ENCODE data around the gene MTA3.

The MTA3 gene

GRCh38 chr2:42659609-42660008 is 91.2 kb downstream of the MTA3 start:
- no peak for DNase-seq (ENCODE audit: low read depth, low spot score)

GRCh38 chr2:42663106-42663780 is 94.8 kb downstream of the MTA3 start:
- DNase-seq (ENCODE audit: low read depth, low spot score) = peak; percentile 8

GRCh38 chr2:42663828-42664227 is 95.4 kb downstream of the MTA3 start:
- DNase-seq (ENCODE audit: low read depth, low spot score) = no peak

GRCh38 chr2:42673989-42674579 is 105.7 kb downstream of the MTA3 start:
- DNase-seq (ENCODE audit: low read depth, low spot score) = no peak

GRCh38 chr2:42675815-42676214 is 107.4 kb downstream of the MTA3 start:
- no peak for DNase-seq (ENCODE audit: low read depth, low spot score)

DNA sequence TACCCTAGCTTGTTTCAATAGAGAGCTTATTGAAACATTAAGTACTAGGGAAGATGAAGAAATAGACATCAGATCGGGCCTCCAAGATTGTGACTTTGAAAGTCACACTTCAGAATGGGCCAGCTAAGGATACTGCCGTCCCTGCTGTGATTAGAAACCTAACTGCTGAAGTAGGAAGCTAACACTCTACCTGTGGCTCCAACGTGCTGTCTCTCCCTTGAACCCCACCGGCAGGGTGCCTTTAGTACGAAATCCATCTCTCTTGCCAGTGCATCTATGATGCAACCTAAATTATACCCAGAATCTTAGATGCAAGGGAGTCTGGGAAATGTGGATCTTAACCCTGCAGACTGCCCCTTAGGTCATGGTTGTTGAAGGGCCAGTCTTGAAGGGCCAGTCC is 116.9 kb downstream of the MTA3 start:
- no peak for DNase-seq (ENCODE audit: low read depth, low spot score)

- no peak for DNase-seq (ENCODE audit: low read depth, low spot score)
Measured at GRCh38 chr2:42693013-42693615, 124.7 kb downstream of the MTA3 start.

DNA sequence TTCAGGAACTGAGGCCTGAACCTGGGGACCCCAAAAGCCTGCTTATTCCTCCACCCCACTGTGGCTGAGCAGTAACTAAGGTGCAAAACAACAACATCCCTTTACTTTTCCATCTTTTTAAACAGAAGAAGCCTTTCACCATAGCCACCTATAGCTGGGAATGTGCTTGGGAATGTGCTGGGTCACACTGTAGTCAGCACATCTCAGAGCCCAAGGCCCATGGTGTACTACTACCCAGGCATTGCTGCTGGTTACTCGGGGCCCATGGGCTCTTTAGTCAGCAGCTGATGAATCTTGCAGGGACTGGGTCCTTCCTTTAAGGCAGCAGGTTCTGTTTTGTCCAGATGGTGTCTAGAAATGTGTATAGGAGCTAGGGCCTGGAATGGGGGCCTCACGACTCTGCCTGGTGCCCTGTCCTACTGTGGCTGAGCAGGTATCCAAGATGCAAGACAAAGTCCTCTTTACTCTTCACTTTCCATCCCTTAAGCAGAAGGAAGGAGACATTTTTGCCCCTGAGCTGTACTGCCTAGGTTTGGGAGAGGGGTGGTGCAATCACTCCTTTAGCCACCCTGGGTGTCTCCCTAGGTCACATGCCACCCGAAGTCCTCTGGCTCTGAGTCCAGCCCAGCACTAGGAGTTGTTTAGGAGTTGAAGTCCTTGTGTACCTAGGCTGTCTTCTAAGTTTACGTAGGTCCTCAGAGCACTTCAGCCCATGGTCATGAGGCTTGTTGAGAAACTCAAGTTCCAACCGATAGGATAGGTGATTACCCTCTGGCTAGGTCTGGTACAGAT is 125.5 kb downstream of the MTA3 start:
- DNase-seq (ENCODE audit: low read depth, low spot score) = no peak

- no peak for DNase-seq (ENCODE audit: low read depth, low spot score)
Measured at GRCh38 chr2:42696987-42697386, 128.6 kb downstream of the MTA3 start.

DNA sequence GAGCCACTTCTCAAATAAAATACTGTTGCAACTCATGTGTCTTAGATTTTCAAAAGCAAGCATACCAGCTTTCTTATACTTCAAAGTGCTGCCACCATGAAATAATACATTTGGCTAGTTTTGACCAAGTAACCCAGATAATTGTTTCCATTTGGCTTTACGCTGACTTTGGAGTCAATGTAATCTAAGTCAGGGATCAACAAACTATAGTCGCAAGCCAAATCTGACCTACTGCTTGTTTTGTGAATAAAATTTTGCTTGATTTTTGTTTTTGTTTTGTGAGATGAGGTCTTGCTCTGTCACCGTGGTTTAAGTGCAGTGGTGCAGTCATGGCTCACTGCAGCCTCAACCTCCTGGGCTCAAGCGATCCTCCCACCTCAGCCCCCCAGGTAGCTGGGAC is 130.5 kb downstream of the MTA3 start:
- no peak for DNase-seq (ENCODE audit: low read depth, low spot score)

- no peak for DNase-seq (ENCODE audit: low read depth, low spot score)
Measured at GRCh38 chr2:42706836-42707235, 138.4 kb downstream of the MTA3 start.

DNA sequence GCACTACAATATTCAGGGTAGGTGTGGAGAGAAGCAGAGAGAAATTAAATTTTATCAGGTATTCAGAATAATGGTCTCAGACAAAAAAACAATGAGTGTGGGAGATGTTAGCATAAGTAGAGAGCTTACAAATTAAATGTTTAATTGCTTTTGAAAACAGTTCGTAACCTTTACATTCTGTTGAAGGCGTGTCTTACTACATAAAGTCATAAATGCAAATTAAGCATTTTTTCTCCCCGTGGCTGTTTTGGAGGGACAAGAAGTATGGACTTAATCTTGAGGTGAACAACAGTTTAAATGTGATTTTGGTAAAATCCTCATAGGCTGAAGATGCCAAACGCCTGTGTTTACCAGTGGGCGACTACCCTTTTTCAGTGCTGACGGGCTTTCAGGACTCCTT is 139.7 kb downstream of the MTA3 start:
- DNase-seq (ENCODE audit: low read depth, low spot score) = no peak

- no peak for DNase-seq (ENCODE audit: low read depth, low spot score)
Measured at GRCh38 chr2:42711896-42712295, 143.5 kb downstream of the MTA3 start.

DNA sequence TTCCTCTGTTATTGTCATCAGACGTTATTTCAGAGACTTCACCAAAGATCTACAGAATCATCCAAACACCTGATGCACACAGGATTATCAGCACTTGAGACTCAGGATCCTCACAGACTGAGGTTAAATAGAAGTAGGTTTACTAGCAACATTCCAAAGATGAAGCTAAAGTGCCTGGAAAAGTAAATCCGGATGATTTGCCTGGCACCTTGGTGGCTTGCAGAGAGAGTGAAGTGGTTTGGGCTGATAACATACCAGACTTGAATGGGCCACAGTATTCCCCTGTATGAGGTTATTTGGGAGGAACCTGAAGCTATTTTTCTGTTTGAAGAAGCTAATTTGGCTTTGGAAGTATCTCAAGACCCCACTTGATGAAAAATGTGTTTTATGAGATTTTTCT is 144.5 kb downstream of the MTA3 start:
- no peak for DNase-seq (ENCODE audit: low read depth, low spot score)

- no peak for DNase-seq (ENCODE audit: low read depth, low spot score)
Measured at GRCh38 chr2:42713920-42714319, 145.5 kb downstream of the MTA3 start.

DNA sequence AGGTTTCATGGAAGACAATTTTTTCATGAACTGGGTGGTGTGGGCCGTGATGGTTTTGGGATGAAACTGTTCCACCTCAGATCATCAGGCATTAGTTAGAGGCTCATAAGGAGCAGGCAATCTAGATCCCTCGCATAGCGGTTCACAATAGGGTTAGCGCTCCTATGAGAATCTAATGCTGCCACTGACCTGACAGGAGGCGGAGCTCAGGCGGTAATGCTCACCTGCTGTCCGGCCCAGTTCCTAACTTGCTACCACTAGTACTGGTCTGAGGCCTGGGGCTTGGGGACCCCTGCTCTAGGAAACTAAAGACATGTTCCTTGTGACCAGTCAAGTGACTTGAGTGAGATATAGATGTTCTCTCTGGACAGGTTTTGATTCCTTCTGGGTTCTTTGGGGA is 146.3 kb downstream of the MTA3 start:
- DNase-seq (ENCODE audit: low read depth, low spot score) = no peak

GRCh38 chr2:42721898-42722297 is 153.5 kb downstream of the MTA3 start:
- no peak for DNase-seq (ENCODE audit: low read depth, low spot score)

DNA sequence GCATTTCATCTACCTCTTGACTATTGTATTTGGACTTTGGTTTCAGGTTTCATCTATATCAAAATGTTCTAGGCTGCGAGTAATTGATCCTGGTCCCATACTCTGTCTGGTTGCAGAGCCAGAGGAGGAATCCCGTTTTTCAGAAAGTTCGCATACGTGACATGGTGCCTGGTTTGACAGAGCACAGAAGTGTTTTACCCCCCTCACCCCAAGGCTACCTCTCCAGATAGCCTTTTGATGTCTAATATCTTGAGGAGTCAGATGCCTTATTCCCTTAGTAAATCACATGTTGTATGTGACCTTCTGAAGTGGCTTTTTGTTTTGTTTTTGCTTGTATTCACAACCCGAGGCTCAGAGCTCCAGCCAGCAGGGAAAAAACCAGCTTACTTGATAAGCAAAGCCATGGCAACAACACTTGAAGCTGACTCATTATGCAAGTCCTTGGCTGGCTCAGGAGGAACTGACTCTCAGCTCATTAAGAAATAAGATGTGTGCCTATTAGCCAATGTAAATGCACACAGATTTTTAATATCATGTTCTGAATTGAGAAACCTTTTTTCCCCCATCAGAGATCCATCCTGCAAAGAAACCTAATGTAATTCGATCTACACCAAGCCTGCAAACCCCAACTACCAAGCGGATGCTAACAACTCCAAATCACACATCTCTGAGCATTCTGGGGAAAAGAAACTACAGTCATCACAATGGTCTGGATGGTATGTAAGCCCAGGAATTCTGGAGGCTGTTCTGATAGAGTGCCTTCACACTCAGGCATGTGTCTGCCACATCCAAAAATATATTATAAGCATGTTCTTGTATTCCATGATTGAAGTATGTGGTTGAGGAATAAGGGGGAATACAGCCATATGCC is 154.1 kb downstream of the MTA3 start:
- DNase-seq (ENCODE audit: low read depth, low spot score) = no peak

DNA sequence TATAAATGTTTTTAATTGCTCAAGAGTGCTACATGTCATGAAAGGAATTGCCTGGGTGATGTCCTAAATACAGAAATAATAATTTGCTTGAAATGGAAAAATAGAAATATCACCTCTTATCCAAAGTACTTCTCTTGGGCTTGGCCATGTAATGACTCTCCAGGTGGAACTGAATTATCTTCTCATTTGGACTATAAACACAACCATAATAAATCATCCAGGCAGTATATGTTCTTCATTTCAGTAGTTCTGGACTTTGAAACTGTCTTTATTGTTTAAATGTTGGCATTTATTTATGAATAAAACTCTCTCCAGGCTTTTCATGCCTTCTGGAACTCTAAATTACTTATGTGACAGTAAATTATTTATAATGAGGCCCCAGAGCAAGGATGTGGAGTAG is 155.0 kb downstream of the MTA3 start:
- DNase-seq (ENCODE audit: low read depth, low spot score) = no peak

DNA sequence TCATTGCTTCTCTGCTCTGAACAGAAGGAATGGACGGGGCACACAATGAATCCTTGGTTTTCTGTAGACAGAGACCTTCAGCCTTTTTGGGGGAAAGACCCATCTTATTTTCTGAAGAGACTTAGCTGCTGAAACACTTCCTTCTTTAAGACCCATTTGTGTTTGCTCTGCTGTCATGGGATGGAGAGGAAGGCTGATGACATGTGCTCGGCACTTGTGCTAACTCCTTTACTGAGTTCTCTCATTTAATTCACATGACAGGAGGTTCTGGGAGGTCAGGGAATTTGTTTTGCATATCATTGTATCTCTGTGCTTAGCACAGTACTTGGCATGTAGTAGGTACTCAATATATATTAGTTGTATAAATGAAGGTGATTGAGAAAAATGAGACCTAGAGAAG is 156.5 kb downstream of the MTA3 start:
- no peak for DNase-seq (ENCODE audit: low read depth, low spot score)

GRCh38 chr2:42725657-42726056 is 157.2 kb downstream of the MTA3 start:
- DNase-seq (ENCODE audit: low read depth, low spot score) = no peak

GRCh38 chr2:42726680-42727079 is 158.2 kb downstream of the MTA3 start:
- no peak for DNase-seq (ENCODE audit: low read depth, low spot score)

Data from brain pericyte (primary cell).